Esophagus mucosa (tissue), 1 donor: Measurements from ENCODE around the gene KCNQ2. TPM values are rescaled to one million over a fixed set of nuclear protein-coding genes. Genes with fewer than 3 reads are reported as not detected.

ENCODE experiments used
- ATAC-seq: fragments of 200-7000 bp; cut with Tn5 transposase; one replicate; pipeline ENCODE4 v1.9.1; 2020
- total RNA-seq: library from RNA; stranded (reverse); gene quantifications from one replicate; pipeline ENCODE4 v1.2.4, GENCODE V29; 2023
- donor health status: DM: yes; HTN: yes; CAD: no.

KCNQ2 gene
- total RNA-seq, 1 donor from 2014 or later: not detected

DNA sequence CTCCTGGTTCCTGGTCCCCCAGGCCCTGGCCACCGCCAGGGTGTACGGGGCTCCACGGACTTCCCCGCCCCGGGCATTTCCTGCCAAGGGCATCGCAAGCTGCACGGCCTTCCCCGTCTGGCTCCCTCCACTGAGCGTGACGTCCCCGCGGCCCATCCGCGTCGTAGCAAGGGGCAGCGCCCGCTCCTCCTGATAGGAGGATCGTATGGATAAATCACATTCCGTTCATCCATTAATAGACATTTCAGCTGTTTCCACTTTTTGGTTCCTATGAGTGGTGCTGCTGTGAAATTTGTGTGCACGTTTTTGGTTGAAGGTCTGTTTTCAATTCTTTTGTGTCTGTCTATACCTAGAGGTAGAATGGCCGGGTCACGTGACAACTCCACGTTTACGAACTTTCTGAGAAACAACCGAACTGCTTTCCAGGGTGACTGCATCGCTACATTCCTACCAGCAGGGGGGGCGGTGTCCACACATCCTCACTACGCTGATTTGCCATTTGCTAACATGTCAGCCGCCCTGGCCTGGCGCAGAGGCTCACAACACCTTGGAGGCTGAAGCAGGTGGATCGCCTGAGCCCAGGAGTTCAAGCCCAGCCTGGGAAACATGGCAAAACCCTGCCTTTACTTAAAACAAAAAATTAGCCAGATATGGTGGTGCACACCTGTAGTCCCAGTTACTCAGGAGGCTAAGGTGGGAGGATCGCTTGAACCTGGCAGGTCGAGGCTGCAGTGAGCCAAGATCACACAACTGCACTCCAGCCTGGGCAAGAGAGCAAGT is 37.7 kb downstream of the KCNQ2 start:
- ATAC-seq: peak; percentile 30

DNA sequence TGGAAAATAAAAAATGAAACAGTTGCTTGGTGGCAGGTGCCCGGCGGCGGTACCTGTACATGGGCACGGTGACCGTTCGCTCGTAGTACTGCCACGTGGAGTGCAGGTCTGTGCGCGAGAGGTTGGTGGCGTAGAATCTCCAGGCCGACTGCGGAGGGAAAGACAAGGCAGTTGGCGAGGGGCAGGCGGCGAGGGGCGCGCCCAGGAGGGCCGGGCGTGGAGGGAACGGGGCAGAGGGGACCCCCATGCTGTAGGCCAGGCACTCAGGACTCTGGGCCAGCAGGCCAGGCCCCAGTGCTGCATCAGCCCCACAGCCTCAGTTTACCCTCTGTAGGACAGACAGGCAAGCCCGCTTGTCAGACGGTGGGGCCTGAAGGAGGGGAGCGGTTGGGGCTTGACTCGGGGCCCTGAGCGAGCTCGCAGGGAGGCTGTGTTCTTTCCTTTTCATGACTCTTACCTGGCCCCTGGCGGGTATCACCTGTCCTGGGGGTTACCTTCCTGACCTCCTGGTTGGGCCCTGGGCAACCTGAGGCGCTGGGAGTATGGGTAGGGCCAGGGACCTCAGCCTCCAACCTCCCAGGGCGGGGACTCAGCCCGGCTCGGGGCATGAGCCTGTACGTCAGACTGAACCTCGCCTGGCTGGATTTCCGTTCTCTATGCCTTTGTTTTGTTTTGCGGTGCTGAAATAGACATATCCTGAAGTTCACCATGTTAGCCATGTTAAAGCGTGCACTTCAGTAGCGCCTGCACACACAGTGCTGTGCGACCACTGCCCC is 38.5 kb downstream of the KCNQ2 start:
- no peak for ATAC-seq

DNA sequence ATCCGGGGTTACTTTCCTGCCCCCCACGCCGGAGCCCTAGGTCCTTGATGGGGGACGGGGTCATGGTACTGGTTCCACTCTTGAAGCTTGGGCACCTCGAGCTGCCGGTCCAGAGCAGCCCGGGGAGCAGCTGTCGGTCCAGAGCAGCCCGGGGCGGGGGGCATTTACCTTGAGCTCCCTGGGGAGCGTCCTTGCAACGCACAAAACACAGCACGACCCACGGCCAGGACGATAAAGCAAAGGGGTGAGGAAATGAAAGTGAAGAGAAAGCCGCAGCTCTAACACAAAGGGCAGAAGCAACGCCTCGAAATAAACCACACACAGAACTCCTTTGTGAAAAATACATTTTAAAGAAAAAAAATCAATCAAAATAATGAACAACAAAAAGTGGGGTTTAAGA is 39.1 kb downstream of the KCNQ2 start:
- no peak for ATAC-seq

DNA sequence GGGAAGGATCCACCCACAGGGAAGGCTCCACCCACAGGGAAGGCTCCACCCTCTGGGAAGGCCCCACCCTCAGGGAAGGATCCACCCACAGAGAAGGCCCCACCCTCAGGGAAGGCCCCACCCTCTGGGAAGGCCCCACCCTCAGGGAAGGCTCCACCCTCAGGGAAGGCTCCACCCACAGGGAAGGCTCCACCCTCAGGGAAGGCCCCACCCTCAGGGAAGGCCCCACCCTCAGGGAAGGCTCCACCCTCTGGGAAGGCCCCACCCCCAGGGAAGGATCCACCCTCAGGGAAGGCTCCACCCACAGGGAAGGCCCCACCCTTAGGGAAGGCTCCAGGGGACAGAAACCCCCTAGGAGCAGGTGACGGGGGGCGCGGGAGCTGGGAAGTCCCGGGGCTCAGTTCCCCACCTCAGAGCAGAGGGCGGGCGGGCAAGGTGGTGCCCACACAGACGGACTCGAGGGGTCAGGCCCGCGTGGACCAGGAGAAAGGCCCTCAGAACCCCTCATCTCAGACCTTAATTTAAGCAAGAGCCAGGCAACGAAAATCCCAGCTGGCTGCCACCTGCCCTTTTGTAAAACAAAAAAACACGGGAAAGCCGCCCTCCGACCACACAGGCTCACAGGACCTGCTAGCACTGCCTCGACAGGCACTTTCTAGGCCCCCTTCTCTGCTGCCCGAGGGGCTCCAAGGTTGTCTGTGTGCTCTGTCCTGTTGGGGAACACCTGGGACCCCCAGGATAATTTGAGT is 39.7 kb downstream of the KCNQ2 start:
- ATAC-seq: no peak

DNA sequence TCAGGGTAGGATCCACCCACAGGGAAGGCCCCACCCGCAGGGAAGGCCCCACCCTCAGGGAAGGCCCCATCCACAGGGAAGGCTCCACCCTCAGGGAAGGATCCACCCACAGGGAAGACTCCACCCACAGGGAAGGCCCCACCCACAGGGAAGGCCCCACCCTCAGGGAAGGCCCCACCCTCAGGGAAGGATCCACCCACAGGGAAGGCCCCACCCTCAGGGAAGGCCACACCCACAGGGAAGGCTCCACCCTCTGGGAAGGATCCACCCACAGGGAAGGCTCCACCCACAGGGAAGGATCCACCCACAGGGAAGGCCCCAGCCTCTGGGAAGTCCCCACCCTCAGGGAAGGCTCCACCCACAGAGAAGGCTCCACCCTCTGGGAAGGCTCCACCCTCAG is 40.5 kb downstream of the KCNQ2 start:
- ATAC-seq: no peak

DNA sequence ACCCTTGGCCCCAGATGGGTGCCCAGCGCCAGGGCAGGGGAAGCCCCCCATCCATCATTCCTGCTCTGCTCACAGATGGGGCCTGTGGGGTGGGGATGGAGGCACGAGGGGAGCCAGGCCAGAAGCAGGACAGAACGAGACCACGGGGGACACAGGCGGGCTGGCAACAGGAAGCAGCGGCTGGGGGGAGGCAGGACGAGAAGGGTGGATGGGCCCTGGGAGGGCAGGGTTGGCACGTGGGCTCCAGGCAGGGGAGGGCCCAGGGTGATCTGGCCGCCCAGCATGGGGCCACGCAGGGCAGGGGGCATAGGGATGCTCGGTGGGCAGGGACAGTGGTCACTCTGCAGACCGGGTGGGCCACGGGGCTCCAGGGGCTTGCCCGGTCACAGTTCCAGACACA is 41.6 kb downstream of the KCNQ2 start:
- ATAC-seq: no peak

DNA sequence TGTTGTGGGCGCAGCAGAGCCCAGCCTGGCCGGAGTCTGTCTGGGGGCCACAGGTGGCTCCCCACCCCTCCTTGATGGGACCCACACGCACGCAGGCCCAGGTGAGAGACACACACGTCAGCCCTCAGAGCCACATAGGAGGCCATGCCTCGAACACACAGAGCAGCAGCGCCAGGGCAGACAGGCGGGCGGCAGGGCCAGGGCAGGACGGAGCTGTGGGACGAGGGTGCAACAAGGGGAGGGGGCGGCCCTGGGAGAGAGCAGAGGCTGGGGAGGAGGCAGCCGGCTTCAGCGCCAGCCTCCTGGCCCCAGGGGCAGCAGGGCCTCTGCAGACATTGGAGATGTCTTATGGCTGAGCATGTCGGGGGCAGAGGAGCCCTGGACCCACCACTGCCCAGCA is 42.5 kb downstream of the KCNQ2 start:
- no peak for ATAC-seq

DNA sequence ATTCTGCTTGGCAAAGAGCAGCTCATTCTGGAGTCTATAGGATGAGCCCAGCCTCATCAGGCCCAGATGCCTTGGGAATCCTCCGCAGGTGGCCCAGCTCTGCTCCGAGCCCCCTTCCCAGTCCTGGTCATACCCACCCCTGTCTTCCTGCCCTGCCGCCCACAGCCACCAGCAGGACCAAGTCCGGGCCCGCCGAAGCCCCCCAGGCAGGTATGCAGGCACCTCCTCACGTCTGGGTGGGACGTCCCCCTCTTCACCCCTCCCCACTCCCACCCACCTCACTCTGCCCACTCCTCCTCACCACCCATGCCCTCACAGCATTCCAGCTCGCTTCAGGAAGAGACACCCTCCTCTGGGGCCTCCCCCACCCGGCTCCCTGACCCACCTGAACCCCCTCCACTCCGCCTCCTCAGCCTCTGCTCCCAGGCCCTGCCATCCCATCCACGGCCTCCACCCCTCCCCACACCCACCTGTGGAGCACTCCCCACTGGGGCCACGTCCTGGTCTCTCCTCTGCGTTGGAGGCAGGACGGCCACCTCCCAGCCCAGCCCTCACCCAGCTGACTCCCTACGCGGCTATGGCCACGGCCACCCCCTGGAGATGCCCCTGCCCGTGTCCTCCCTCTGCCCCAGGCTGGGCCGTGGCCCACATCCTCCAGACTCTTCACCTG is 43.4 kb downstream of the KCNQ2 start:
- ATAC-seq: no peak

DNA sequence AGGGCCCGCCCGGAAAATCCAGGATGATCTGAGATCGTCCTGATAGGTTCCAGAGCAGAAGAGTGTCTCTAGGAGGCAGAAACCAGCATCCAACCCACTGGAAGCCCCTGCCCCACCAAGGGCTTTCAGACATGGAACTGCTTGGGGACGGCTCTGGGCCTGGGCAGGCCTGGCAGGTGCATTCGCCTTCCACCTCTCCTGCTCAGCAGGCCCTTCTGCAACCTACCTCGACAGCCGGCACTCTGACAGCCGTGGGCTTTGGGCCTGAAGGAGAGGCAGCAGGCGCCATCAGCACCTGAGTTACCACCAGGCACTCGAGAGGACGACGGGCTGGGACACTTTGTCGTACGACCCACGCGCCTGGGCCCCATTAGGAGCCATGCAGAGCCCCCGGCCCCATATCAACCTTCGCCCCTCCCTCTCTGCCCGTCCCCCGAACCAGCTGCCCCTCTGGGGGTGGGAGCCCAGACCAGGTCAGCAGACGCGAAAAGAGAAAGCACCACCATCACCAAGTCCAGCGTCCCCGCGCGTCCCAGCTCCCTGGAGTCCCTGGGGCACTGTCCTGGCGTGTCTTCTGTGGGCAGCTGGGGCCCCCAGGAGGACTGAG is 44.6 kb downstream of the KCNQ2 start:
- no peak for ATAC-seq

DNA sequence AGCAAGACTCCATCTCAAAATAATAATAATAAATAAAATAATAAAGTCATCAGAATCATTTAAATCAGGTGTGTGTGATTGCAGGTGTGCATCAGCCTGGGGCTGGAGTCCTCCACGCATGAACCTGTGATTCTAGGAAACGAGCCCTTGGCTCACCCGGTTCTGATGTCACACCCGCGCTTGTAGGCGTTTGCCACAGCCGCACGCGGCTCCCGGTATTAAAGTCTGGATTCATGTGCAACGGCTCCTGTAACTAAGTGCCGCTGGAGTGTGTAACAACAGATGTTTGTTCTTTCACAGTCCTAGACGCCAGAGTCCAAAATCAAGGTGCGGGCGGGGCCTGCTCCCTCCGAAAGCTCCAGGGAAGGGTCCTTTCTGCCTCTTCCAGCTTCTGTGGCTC is 45.2 kb downstream of the KCNQ2 start:
- ATAC-seq: no peak

DNA sequence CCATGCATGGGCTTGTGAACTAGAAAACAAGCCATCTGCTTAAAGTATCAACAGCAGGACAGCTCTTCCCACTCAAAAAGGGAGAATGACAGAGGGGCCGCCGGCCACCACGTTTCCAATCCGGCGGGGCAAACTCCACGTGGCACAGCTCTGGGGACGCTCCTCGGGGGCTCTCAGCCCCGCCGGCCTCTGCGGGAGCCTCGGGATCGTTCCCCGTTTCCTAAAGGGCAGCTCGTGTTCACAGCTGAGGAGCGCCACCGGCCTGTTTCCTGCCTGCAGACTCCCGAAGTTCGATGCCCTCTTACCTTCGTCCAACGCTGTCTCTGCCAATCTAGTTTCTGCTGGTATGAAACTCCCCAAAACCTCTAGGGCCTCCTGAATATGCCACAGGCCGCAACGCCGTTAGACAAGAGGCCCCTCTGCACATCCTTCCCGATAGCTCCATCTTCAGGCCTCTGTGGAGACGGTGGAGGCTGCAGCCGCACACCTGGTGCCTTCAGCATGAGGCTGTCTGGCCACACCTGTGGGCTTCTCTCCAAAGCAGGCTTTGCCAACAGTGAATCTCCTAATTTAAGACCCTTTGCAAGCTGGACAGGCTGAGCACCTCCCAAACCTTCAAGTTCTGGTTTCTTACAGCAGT is 46.5 kb downstream of the KCNQ2 start:
- no peak for ATAC-seq

DNA sequence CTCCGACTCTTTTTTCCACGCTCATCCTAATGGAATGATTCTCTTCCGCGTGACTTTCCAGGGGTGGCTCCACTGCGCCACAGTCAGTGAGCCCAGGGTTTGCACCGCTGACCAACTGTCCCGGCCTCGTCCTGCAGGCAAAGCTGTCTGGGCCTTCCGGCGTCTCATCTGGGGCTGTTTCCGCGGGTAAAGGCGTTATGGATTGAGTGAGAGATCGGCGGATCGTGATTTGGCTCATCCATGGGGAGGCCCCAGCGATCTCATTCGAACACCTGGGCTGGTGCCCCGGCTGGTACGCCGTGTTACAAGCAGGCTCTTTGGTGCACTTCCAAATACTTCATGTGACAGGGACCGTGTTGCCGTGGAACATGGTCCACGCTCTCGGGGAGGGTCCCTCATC is 47.8 kb downstream of the KCNQ2 start:
- ATAC-seq: no peak

DNA sequence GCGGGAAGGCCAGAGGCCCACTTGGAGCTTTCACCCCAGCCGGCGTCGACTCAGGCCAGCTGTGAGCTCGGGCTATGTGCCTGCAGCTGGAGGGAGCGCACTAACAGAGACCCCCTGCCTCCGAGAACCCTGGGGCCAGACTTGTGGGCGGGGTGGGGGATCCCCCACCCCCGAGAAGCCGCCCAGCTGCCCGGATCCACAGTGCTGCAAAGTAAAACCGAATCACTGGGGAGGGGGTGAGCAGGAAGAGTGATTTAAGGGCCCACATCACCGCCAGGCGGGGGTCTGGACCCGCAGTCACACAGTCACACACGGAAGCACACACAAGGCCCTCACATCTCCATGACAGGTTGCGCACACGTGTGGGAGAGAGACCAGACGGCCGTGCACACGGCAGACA is 48.7 kb downstream of the KCNQ2 start:
- ATAC-seq: no peak

DNA sequence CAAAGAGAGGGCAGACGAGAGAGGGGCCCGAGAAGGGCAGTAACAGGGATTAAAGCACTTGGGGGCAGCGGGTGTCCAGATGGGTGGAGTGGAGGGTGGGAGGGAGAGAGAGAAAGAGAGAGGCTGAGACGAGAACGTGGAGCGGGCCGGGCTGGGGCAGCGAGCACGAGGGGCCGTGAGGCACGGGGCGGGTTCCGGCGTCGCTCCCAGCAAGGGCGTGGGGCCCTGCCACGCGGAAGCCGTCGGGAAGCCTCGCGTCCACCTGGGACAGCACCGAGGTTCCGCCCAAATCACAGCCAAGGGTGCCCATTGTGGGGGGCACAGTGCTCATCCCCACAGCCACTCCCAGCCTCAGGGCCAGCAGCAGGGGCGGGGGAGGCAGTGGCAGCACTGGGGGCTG is 49.8 kb downstream of the KCNQ2 start:
- ATAC-seq: no peak

DNA sequence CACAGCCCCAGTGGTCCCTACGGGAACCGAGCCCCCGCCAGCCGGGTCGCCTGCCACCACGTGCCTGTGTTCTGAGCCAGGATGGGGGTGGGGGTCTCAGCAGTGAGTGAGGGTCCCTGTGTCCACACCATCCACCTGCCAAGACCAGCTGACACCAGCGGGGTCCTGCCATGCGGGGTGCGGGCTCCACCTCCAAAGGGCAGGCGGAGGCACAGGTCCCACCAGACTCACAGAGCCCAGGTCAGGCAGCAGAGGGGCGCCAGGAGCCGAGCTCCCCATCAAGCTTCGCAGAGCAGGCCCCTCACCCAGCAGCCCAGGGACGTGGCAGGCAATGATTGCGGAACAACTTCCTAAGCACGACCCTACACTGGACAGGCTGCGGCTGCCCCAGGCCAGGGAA is 50.5 kb downstream of the KCNQ2 start:
- ATAC-seq: no peak

DNA sequence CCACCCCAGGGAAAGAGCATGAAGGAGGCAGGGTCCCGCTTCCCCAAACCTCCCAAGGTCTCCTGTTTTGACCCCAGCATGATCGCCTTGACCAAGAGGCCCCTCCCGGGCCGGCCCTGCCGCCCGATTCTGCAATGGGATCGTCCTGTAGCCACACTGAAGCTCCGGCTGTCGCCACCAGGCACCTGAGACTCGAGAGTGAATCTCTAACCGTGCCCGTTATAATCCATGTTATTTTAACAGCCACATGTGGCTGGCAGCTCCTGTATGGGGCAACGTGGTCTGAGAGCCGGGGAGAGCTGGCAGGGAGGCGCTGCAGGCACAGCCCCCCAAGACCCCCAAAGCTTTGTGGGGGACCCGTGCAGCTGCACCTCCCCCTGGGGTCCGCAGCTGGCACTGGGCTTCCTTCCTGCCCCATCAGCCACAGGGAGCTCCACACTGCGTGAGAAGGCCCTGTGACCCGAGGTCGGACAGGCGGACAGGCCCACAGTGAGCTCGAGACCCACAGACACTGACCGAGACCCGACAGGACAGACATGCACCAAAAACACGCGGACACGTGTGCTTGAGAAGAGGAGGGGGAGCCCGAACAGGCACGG is 51.3 kb downstream of the KCNQ2 start:
- no peak for ATAC-seq

DNA sequence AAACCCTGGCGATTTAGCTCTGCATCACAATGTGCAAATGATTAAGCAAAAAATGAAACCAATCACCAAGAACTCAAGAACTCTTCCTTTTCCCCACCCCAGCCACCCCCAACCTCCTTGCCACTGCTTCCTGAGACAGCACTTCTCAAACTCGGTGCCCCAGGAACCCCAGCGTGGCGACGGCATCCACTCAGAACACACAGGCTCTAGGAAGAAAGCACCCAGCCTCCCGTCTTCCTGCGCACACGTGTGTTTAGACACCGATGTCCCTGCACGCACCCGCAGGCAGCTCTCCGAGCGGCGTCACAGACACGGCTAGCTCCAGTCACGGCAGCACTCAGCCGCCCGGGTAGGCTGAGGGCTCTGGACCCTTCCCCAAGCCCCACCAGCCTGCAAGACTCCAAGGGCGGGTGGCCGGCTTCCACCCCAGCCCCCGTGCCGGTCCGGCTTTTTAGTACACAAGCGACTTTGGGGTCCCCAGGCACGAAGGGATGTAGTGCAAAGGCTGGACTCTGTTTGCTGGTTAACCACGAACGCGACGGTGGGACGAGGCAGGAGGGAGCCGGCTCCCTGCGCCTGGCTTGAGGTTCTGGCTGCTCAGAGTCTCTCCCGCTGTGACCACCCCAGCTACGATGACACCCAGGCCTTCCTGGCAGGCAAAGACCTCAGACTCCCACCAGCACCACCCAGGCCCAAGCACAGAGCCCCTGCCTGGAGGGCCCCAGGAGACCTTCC is 51.9 kb downstream of the KCNQ2 start:
- ATAC-seq: no peak

DNA sequence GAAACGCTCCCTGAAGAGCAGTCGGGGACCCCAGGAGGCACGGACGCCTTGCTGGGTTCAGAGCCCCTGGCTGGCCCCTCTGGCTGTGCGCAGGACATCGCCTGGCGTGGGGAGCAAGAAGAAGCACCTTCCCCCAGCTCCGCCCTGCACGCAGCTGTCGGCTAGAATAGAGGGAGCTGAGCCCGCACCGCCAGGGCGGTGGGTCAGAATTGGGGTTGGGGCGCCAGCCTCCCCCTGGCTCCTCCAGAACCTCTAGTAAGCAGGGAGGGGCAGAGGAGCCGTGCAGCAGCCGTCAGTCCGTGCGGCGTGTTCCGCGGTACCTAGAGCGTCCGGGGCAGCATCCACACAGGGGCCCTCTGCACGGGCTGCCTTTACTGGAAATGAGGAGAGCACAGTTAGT is 53.2 kb downstream of the KCNQ2 start:
- no peak for ATAC-seq

DNA sequence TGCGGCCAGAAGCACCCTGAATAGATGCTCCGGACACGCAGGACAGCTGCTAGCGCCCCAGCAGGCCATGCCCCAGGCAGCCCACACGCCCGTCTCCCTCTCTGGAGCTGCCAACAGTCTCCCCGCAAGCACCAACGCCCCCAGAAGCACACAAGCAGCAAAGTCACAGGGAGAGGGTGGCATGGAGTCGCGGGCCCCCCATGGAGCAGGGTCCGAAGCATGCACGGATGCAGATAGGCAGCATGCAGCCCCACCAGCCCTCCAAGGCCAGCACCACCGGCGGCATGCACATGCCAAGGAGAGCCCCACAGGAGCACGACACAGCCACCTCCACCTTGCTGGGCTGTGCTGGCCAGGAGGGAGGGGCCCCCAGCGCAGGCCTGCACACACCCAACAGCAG is 53.8 kb downstream of the KCNQ2 start:
- ATAC-seq: no peak

DNA sequence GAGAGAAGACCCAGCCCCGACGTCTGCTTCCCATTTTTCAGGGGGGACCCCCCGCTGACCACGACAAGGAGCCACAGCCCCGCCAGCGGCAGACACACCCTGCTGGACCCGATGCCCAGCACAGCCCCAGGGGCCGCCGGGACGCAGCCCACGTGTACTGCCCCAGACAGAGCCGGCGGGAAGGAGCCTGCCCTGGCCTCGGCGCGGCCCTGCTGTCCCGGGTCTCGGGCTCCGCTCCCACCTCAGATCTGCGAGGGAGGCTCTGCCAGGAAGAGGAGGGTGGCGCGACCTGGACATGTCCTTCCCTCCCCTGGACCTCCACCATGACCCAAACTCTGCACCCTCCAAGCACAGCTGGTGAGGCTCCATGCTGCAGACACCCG is 54.7 kb downstream of the KCNQ2 start:
- ATAC-seq: no peak
